Measurements from ENCODE around the gene KRT15. TPM values are rescaled to one million over a fixed set of nuclear protein-coding genes. Genes with fewer than 3 reads are reported as not detected.

The KRT15 gene
- total and polyA plus RNA-seq, 4 donors = 15.2 to 51.7 (median 27.0) TPM

DNA sequence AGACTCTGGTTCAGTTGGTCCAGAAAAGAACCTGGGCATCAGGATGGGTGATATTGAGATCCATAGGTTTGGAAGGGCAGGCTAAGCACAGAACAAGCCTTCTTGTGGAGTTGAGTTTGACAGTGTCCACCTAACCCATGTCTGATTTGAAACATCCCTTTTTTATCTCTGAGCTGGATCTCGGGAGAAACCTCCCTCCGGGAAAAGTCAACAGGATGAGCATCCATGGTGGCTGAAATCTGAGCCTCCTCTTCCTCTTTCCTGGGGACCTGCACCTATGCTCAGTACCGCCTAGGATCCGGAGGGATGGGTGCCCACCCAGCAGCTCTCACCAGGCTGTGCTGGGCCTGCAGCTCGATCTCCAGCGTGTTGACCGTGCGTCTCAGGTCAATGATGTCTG is 54.9 kb downstream of the KRT15 start:
- Histone ChIP-seq H3K27me3 (ENCODE audit: control insufficient read depth in 3 of 3, insufficient read depth in 3 of 3, low read length in 2 of 3) (no peaks in the 10 kb centered on the region), H3K4me3 (no peak overlapping the region), H3K27ac (ENCODE audit: low read depth in 1 of 2, low read length in 1 of 2) (no peak overlapping the region), H3K9ac (ENCODE audit: insufficient read depth in 1 of 2, low read length in 2 of 2) (no peak overlapping the region), H3K9me3 (ENCODE audit: control insufficient read depth in 4 of 4, insufficient read depth in 3 of 4, low read length in 3 of 4) (peaks cover 0 to 5% (median 3%) of the 10 kb centered on the region in 4 donors), H3K4me1 (ENCODE audit: control insufficient read depth in 5 of 5, insufficient read depth in 5 of 5, low read length in 5 of 5) (peaks cover 0 to 4% (median 0%) of the 10 kb centered on the region in 5 donors), H3K36me3 (ENCODE audit: control insufficient read depth in 4 of 4, insufficient read depth in 4 of 4, low read length in 4 of 4) (no peaks in the 10 kb centered on the region)
- TF ChIP-seq, protein P1, sequence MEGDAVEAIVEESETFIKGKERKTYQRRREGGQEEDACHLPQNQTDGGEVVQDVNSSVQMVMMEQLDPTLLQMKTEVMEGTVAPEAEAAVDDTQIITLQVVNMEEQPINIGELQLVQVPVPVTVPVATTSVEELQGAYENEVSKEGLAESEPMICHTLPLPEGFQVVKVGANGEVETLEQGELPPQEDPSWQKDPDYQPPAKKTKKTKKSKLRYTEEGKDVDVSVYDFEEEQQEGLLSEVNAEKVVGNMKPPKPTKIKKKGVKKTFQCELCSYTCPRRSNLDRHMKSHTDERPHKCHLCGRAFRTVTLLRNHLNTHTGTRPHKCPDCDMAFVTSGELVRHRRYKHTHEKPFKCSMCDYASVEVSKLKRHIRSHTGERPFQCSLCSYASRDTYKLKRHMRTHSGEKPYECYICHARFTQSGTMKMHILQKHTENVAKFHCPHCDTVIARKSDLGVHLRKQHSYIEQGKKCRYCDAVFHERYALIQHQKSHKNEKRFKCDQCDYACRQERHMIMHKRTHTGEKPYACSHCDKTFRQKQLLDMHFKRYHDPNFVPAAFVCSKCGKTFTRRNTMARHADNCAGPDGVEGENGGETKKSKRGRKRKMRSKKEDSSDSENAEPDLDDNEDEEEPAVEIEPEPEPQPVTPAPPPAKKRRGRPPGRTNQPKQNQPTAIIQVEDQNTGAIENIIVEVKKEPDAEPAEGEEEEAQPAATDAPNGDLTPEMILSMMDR (IDR thresholded peaks at IDR 0.05; ENCODE audit: control extremely low read depth, extremely low read depth) = no peak
- ATAC-seq (ENCODE audit: insufficient read depth, low FRiP score) (no peak), DNase-seq (no peak)
- WGBS, 2 donors = 92 to 97% methylated on average over 8 of the region's 8 CpGs

Small RNAs within 50 kb of the gene (small RNA-seq; reads per million reads assigned to genes)
- 0.66 reads per million, percentile 71 among the genes with 10 or more reads in this experiment for gene RNU2-32P (ENCODE audit: low replicate concordance)

Other genes starting within 250 kb of the KRT15 start
- not detected for gene KRTAP9-7, start 243.2 kb downstream of the KRT15 start, total RNA-seq
- not detected for gene KRTAP9-7, start 243.2 kb downstream of the KRT15 start, polyA plus RNA-seq
- not detected for gene KRTAP29-1, start 216.0 kb downstream of the KRT15 start, total RNA-seq
- gene KRTAP29-1, start 216.0 kb downstream of the KRT15 start, polyA plus RNA-seq = not detected
- gene KRTAP16-1, start 209.6 kb downstream of the KRT15 start, total RNA-seq = not detected
- gene KRTAP16-1, start 209.6 kb downstream of the KRT15 start, polyA plus RNA-seq = not detected
- gene KRTAP17-1, start 203.2 kb downstream of the KRT15 start, total RNA-seq = not detected
- not detected for gene KRTAP17-1, start 203.2 kb downstream of the KRT15 start, polyA plus RNA-seq
- not detected for gene KRT33A, start 168.1 kb downstream of the KRT15 start, total RNA-seq
- not detected for gene KRT33A, start 168.1 kb downstream of the KRT15 start, polyA plus RNA-seq
- gene KRT33B, start 149.1 kb downstream of the KRT15 start, total RNA-seq = not detected
- gene KRT33B, start 149.1 kb downstream of the KRT15 start, polyA plus RNA-seq = not detected
- gene KRT34, start 136.6 kb downstream of the KRT15 start, total RNA-seq = not detected
- not detected for gene KRT34, start 136.6 kb downstream of the KRT15 start, polyA plus RNA-seq
- gene KRT31, start 121.3 kb downstream of the KRT15 start, total RNA-seq = not detected
- gene KRT31, start 121.3 kb downstream of the KRT15 start, polyA plus RNA-seq = under 1 TPM in 1 of 2 donors, not detected in 1; 0.02 TPM
- not detected for gene KRT37, start 94.3 kb downstream of the KRT15 start, total RNA-seq
- not detected for gene KRT37, start 94.3 kb downstream of the KRT15 start, polyA plus RNA-seq
- gene KRT38, start 77.9 kb downstream of the KRT15 start, total RNA-seq = not detected
- not detected for gene KRT38, start 77.9 kb downstream of the KRT15 start, polyA plus RNA-seq
- not detected for gene KRT32, start 51.5 kb downstream of the KRT15 start, total RNA-seq
- not detected for gene KRT32, start 51.5 kb downstream of the KRT15 start, polyA plus RNA-seq
- not detected for gene KRT35, start 37.7 kb downstream of the KRT15 start, total RNA-seq
- gene KRT35, start 37.7 kb downstream of the KRT15 start, polyA plus RNA-seq = not detected
- not detected for gene KRT36, start 29.0 kb downstream of the KRT15 start, total RNA-seq
- under 1 TPM in 1 of 2 donors, not detected in 1; 0.02 TPM for gene KRT36, start 29.0 kb downstream of the KRT15 start, polyA plus RNA-seq
- gene KRT13, start 13.3 kb downstream of the KRT15 start, total RNA-seq = 10 to 100 TPM in 1 of 2 donors, 1 to 10 TPM in 1; 7.9 to 11.6 TPM
- gene KRT13, start 13.3 kb downstream of the KRT15 start, polyA plus RNA-seq = 10 to 100 TPM in 1 of 2 donors, 1 to 10 TPM in 1; 4.0 to 16.1 TPM
- gene KRT19, start 9.4 kb upstream of the KRT15 start, total RNA-seq = 100 to 1,000 TPM; 495 to 770 TPM
- 100 to 1,000 TPM; 637 to 811 TPM for gene KRT19, start 9.4 kb upstream of the KRT15 start, polyA plus RNA-seq
- gene KRT9, start 53.2 kb upstream of the KRT15 start, total RNA-seq = not detected
- gene KRT9, start 53.2 kb upstream of the KRT15 start, polyA plus RNA-seq = not detected
- under 1 TPM in 1 of 2 donors, not detected in 1; 0.71 TPM for gene KRT14, start 68.0 kb upstream of the KRT15 start, total RNA-seq
- under 1 TPM; 0.37 to 0.63 TPM for gene KRT14, start 68.0 kb upstream of the KRT15 start, polyA plus RNA-seq
- gene KRT16, start 93.9 kb upstream of the KRT15 start, total RNA-seq = under 1 TPM in 1 of 2 donors, not detected in 1; 0.28 TPM
- gene KRT16, start 93.9 kb upstream of the KRT15 start, polyA plus RNA-seq = under 1 TPM; 0.10 to 0.18 TPM
- 10 to 100 TPM; 39.8 to 45.4 TPM for gene KRT17, start 105.7 kb upstream of the KRT15 start, total RNA-seq
- 10 to 100 TPM; 27.3 to 47.2 TPM for gene KRT17, start 105.7 kb upstream of the KRT15 start, polyA plus RNA-seq
- 100 to 1,000 TPM; 381 to 872 TPM for gene EIF1, start 170.0 kb upstream of the KRT15 start, total RNA-seq
- gene EIF1, start 170.0 kb upstream of the KRT15 start, polyA plus RNA-seq = 100 to 1,000 TPM; 485 to 867 TPM
- gene GAST, start 193.4 kb upstream of the KRT15 start, total RNA-seq = not detected
- gene GAST, start 193.4 kb upstream of the KRT15 start, polyA plus RNA-seq = not detected
- under 1 TPM; 0.21 to 0.26 TPM for gene HAP1, start 215.8 kb upstream of the KRT15 start, total RNA-seq
- gene HAP1, start 215.8 kb upstream of the KRT15 start, polyA plus RNA-seq = under 1 TPM; 0.07 to 0.57 TPM